Stimulated activated CD4-positive, alpha-beta T cell treated with anti-CD3 and anti-CD28 coated beads, Interleukin-4, amount 100 ng/mL, for 1 hour (primary cell): ENCODE results near the gene TJAP1.
"Not testable (repeated sequence)": the region's sequence is repeated elsewhere in the genome, so short reads cannot be mapped to it uniquely, and the experiment has no call there.

Source experiments
- DNase-seq: peaks from one replicate; pipeline ENCODE4 v3.0.0-alpha.2; 2020

TJAP1 gene

DNA sequence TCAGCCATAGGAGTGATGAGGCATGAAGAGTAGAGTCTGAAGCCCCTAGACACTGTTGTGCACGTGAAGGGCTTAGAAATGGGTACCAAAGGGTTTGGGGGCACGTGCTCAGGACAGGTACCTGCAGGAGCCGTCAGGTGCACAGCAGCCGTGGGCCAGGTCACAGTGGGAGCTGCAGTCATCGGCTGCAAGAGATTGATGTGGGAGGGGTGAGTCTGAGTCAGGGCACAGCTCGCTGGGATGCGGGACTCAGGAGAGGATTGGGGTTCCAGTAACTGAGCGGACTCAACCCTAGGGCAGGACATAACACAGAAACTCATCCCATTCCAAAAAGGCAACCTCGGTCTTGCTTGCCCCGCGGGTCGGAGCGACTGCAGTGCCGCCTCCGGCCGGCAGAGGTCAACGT, 23.1 kb upstream of the TJAP1 start:
- peak; percentile 75 for DNase-seq

DNA sequence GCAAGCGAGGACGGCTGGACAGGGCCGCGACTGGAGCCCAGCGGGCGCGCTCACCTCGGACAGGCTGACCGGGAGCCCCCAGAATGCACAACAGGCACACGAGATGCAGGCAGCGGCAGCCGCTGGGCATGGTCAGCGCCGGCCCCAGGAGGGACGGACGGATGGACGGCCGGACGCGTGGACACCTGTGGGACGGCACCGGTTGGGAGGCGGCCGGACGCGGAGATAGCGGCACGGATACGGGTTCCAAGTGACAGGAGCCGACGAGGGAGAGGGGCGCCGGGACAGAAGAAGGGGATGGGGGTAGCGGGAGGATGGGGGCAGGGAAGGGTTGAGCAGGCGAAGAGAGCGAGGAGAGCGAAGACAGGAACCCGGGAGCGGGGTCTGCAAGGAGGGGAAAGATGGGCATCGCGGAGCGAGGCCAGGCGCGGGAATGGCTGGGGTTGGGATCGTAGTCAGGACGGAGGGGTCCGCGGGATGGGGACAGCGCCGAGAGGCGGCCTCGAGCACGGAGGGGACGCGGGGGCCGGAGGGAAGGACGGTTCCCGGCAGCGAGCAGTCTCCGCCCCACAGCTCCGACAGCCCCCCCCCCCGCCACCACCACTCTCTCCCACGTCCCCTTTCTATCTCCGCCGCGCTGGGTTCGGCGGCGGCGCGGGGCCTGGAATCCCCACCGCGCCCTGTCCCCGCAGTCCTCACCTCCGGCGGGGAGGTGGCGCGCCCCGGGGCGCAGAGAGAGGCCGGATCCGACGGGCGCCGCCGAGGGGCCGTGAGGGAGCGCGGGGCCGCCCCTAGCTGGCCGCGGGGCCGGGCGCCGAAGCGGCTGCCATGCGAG, 22.5 kb upstream of the TJAP1 start:
- DNase-seq: peak; percentile 42

DNA sequence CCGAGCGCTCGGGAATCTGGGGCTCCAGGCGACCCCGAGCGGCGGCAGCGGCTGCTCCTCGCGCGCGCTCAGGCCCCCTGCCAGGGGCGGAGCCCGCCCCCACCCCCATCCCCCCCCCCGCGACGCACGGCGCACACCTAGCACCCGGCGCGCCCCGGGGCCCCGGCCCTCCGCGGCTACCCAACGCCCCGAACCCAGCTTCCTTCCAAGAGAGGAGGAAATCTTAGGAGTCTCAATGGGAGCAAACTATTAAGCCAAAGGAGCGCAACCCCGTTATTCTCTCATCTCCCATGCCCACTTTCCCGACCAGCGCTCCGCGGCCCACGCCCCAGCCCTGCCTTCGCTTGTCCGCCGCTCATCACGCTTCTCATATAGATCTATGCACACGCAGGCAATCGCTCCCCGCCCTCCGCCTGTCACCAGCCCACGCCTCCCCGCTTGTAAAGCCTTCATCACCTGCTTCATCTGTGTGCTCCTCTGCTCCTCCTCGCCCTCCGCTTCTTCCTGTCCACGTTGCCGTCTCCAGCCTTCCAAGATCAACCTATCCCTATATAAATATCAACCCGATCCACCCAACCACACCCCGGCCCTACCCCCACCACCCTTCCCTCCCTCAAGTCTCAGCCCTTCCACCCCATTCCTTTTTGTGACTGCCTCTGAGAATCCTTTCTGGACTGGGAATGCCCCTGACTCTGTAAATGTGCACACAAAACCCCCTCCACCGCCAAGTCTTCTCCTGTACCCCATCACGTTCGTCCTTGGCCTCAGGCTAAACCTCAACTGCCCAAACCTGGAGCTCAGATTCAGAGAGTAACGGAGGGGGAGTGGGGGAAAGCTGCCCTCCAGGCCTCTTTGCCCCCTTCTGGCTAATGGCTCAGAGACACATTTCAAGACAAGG, 21.6 kb upstream of the TJAP1 start, which contains the start of gene DLK2:
Gene DLK2, minus strand, starts transcription at position 18 of the 898 bp plus-strand sequence. CDS start 723 bp downstream, outside the sequence.
- DNase-seq: peak; percentile 68

DNA sequence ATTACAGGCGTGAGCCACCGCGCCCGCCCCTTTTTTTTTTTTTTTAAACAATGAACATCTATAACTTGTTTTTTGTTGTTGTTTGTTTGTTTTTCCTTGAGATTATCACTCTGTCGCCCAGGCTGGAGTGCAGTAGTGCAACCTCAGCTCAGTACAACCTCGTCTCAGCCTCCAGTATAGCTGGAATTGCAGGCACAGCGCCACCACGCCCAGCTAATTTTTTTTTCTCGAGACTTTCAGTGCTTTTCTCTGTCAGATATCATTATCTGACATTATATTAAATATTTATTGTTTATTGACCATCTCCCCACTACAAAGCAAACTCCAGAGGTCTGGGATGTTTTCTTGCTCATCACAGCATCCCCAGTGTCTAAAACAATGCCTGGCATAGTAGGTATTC, 19.7 kb upstream of the TJAP1 start:
- DNase-seq: no peak

DNA sequence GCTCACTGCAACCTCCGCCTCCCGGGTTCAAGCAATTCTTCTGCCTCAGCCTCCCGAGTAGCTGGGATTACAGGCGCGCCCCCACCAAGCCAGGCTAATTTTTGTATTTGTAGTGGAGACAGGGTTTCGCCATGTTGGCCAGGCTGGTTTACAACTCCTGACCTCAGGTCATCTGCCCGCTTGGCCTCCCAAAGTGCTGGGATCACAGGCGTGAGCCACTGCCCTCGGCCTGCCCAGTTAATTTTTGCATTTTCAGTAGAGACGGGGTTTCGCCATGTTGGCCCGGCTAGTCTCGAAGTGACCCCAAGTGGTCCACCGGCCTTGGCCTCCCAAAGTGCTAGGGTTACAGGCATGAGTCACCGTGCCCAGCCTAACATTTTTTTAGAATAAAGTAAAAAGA, 19.2 kb upstream of the TJAP1 start:
- not testable (repeated sequence) for DNase-seq

DNA sequence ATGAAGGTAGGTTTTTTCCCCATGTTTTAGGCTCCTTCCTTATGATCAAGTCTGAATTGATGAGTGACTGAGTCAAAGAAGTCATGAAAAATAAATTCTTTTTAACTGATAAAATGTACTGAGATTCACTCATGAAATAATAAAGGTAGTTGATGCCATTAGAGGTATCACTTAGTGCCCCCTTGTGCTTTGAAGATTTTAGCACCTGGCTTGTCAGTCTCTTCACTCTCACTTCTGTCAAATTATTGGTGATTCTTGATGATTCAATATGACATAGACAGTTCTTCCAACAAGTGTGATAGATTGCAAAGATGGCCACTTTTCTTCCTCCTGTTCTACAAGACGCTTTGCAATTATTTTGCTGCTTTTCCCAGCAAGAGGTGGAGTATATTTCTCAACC, 17.8 kb upstream of the TJAP1 start:
- no peak for DNase-seq

DNA sequence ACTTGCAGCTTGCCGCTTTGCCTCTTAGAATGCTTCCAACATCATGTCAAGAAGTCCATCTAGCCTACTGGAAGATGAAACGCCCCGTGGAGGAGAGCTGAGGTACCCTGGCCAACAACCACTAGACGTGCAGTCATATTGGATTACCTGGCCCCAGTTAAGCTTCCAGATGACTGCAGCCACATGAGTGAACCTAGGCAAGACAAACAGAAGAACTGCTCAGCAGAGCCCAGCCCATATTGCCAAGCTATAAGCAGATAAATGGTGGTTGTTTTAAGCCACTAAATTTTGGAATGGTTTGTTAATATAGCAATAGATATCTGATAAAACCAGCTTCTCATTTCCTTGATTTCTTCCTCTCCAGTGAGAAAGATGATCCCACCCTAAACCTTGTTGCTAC, 17.3 kb upstream of the TJAP1 start:
- DNase-seq: no peak

DNA sequence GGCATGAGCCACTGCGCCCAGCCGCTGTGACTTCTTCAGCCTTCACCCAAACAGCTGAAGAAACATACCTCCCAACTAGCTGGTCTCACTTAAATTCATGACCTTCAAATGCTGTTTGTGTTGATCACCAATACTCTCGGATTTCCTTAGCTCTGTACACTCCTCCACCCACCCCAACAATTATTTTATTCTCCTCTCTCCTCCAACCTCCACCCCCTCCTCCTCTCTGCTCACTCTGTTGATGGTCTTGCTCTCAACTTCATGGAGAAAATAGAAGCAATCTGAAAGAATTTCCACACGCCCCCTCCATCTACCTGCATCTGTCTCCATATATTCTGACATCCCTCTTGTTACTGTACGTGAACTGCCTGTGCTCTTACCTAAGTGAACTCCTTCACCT, 15.4 kb upstream of the TJAP1 start:
- DNase-seq: no peak

DNA sequence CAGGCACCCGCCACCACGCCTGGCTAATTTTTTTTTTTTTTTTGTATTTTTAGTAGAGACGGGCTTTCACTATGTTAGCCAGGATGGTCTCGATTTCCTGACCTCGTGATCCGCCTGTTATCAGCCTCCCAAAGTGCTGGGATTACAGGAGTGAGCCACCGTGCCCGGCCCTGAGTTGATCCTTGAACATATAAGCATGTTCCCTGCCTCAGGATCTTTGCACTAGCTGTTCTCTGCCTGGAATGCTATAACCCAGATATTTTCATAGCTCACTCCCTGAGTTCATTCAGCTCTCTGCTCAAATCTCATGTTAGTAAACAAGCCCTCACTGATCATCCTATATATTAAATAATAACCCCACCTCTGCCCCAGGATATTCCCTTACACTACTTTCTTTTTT, 13.0 kb upstream of the TJAP1 start:
- no peak for DNase-seq

DNA sequence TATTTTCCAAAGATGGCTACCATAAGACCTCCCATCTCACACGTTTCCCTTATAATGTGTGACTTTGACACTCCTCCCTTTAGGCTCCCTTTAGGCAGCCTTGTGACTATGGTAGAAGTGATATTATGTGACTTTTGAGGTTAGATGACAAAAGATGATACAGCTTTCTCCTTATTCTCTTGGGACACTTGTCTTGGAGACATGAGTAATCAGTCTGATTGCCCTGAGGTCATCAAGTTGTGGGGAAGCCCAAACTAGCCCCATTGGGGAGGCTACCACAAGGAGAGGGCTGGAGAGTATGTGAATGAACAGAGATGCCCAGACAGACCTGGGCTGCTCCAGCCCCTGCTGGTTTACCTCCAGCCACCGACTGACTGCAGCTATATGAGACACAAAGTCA, 11.4 kb upstream of the TJAP1 start:
- no peak for DNase-seq

DNA sequence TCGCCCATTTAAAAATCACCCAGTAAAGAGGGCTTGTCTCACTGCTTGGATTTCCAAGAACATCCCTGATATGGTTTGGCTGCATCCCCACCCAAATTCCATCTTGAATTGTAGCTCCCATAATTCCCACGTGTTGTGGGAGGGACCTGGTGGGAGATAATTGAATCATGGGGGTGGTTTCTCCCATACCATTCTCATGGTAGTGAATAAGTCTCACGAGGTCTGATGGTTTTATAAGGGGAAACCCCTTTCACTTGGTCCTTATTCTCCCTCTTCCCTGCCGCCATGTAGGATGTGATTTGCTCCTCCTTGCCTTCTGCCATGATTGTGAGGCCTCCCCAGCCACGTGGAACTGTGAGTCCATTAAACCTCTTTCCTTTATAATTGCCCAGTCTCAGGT, 10.1 kb upstream of the TJAP1 start:
- DNase-seq: not testable (repeated sequence)

DNA sequence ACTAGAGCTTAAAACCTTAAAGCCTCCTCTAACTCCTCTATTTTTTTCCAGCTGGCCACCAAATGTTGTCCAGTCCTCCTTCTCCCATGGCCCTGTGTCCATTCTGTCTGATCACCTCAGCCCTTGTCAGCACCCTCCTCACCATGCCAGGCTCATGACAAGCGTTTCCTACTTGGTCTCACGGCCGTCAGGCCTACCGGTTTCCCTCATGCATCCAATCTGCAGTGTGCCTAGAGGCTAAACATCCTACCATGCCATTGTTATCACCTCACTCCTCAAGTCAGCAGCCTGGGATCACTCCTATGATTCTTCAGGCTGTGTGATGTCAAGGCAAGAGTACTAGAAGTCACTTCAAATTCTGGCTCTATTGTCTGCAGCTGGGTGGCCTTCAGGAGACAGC, 9.6 kb upstream of the TJAP1 start:
- DNase-seq: no peak

DNA sequence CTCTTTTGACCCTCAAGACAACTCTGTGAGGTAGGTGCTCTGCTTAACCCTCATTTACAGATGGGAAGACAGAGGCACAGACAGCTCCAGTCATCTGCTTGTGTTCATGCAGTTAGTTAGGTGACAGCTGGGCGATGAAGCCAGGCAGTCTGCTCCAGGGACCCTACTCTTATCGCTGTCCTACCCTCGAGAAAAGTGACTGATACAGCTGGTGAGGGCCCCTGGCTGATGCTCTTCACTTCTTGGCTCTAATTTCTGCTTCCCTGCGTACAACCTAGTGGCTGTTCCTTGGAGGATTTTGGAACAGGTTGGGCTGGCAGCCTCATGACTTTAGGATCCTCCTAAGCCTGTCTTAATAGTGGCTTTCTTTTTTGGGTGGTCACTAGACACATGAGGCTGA, 9.1 kb upstream of the TJAP1 start:
- no peak for DNase-seq

DNA sequence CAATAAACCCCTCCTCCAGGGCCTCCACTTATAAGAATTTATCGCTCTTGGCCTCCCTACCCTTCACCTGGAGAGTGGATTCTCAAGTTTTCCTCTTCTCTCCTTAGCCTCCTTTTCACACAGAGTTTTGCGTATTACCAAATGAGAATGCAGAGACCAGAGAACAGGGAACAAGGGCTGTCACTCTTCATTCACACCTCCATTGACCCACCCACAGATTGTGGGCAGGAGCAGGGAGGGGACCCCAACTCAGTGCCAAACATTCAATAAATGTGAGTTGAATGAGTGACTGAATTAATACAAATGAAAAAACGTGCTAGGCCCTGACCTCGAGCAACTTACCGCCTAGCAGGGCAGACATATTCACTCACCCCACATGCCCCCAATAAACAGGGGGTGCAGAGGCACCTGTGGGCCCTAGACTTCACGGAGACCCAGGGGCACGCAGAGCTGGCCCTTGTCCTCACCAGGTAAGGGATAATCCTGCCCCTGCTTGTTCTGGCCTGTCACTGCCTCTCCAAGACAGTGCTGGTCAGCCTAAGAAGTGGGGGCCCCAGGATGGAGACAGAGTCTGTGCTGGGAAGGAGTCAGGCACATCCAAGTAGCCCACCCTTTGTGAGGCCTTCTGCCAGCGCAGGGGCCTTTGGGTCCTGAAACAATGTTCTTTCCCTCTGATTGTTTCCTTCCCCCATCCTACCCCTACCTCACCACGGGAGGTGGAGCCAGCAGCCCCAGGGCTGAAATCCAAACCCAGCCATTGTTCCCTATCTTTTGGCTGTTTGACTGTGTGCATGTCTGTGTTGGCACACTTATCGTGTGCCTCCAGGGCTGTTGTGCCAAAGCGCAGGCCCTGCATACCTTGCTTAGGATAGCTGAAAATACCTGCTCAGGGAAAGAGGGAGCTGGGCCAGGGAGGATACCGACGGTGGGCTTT, 8.4 kb upstream of the TJAP1 start:
- no peak for DNase-seq

DNA sequence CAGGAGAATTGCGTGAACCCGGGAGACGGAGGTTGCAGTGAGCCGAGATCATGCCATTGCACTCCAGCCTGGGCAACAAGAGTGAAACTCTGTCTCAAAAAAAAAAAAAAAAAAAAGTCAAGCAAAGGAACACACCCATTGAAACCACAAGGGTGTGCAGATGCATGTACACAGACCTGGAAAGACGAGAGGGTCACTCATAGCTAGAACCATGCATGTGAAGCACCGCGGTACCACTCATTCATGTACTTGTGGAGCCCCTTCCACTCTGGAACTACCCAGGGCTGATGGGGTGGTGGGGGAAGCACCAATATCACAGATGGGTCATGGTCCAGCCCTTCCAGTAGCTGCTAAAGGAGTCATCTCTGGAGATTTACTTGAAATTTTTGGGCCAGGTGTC, 7.4 kb upstream of the TJAP1 start:
- DNase-seq: no peak

DNA sequence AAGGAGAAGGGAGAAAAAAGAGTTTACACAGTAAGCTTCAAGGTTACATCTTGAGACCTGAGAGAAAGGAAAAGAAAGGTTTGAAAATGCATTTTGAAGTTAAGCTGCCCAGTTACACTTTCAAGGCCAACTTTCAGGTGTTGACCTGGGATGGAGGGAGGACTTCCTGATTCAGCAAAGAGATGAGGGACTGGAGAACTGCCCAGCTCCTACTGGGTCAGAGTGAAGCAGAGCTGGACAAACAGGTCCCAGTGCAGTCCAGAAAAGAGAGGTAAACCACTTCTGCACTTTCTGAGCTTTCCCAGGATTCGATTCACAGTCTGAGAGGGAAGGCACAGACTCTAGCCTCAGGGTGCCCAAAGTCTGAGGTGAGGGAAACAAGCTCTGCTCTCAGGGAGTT, 6.0 kb upstream of the TJAP1 start:
- no peak for DNase-seq

DNA sequence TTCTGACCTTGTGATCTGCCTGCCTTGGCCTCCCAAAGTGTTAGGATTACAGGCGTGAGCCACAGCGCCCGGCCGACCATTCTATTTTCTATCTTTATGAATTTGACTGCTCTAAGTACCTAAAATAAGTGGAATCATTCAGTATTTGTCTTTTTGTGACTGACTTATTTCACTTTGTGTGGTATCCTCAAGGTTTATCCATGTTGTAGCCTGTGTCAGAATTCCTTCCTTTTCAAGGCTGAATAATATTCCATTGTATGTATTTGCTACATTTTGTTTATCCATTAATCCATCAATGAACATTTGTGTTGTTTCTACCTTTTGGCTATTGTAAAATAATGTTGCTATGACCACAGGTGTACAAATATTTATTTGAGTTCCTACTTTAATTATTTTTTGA, 4.9 kb upstream of the TJAP1 start:
- DNase-seq: no peak

DNA sequence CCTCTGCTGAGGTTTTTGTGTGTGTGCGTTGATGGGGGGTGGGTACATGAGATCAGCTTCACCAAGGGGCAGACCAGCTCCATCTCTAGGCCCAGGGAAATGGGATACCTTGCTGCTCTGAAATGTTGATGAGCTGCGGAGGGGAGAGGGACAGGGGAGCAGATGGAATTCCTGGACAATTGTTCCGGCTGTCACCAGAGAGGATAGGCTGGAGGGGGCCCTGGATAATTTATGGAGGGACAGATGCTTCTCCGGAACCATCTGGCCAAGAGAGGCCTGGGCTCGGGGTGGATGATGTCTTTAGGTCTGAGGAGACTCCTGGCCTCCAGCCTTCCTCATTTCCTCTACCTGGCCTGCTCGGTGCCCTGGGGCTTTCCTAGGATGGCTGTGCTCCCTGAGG, 1.9 kb upstream of the TJAP1 start:
- no peak for DNase-seq

DNA sequence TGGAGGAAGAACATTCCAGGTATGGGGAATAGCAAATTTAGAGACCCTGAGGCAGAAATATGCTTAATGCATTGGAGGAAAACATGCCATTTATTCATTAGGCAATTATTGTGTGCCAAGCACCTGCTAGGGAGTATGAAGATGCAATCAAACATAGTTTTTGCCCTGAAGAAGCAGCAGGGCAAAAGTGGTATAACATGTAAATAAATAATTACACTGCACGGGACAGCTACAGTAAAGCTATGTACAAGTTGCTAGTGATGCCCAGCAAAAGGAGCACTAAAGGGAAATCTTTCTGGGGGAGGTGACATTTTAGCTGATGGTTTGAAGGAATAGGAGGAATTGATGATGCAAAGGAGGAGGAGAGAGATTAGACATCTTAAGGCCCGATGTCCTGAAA, 624 bp upstream of the TJAP1 start:
- no peak for DNase-seq

DNA sequence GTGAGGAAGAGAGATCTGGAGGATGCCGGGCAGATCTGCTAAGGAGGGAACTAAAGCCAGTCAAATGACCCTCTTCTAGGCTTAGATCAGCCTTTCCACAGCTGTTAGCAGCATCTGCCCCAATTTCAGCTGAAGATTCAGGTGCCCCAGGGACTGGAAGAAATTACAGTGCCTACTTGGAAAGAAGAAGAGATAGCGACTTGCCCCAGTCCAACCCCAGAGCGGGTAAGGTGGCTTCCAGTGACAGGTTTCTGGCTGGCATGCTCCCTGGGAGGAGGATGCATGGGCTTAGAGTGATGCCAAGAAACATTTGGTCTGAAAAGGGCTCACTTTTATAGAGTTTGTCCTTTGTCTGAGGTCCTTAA, 620 bp downstream of the TJAP1 start:
- DNase-seq: no peak

DNA sequence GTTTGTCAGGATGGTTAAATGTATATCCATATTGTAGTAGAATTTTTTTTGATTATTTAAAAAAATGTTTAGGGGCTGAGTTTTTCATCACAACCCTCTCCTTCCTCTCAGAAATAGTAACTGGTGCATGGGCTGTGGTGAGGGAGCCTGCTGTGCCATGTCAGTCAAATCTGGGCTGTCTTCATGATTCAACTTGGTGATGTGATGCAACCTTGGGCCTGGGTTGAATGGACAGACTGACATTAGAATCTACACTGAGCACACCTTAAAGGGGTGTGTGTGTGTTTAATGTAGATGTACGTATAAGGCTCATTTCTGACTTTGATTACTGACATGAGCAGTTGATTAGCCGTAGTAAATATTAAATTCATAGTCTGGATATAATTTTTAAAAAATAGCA, 3.7 kb downstream of the TJAP1 start:
- DNase-seq: no peak

DNA sequence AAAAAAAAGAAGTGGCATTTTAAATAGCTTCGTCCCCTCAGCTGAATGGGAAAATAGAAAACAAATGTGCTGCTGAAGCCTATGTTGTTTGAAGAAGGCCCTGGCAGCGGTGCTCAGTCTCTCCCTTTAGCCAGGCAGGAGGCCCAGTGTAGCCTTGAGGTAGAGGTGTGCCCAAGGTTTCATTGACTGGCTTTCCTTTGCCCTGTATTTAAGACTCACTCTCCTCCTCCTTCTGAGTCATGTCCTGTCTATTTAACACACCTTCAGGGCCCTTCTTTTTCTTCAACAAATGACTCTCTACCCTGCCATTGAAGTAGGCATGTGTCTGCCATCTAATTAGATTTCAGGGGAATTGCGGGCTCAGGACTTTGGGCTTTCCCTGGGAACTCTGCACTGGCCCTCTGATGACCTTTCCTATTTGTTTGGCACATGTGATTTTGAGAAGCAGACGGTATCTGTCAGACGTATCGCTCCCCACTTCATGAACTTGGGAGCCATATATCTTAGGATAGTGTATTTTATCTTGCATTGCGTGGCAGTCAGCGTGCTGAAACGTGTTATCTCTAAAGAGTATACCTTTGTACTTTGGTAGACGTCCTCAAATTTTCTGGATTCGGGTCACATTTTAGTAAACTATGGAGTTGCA, 4.3 kb downstream of the TJAP1 start:
- DNase-seq: no peak
